ENCODE measurements around the gene RAD52.

DNA sequence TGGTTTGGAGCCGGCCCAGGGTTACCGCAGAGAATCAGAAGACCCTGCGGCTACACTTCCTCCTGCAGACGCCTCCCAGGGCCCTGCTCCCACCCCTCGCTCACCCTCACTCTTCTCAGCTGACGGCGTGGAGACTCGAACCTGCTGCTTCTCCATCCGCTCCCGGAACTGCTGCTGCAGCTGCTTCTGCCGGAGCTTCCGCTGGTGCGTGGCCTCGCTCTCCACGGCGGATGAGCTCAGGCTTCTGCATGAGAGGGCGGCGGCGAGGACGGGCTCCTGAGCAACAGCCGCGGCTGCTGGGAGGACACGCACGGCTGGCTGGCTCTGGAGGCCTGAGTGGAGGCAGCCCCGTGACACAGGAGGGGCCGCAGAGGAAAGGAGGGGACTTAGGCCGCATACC is 33.3 kb downstream of the RAD52 start:
- TF ChIP-seq, protein P1, sequence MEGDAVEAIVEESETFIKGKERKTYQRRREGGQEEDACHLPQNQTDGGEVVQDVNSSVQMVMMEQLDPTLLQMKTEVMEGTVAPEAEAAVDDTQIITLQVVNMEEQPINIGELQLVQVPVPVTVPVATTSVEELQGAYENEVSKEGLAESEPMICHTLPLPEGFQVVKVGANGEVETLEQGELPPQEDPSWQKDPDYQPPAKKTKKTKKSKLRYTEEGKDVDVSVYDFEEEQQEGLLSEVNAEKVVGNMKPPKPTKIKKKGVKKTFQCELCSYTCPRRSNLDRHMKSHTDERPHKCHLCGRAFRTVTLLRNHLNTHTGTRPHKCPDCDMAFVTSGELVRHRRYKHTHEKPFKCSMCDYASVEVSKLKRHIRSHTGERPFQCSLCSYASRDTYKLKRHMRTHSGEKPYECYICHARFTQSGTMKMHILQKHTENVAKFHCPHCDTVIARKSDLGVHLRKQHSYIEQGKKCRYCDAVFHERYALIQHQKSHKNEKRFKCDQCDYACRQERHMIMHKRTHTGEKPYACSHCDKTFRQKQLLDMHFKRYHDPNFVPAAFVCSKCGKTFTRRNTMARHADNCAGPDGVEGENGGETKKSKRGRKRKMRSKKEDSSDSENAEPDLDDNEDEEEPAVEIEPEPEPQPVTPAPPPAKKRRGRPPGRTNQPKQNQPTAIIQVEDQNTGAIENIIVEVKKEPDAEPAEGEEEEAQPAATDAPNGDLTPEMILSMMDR (IDR thresholded peaks at IDR 0.05; ENCODE audit: insufficient read depth, low read length, poor library complexity, severe bottlenecking): no peak
- TF ChIP-seq EZH2phosphoT487 (conservative IDR thresholded peaks at IDR 0.05; ENCODE audit: low read length): no peak

Measured in SU-DHL-6 (cell line).